NCI-H226 (cell line): Measurements from ENCODE around the gene ELFN2.

ENCODE experiments used
- DNase-seq: peaks from one replicate; pipeline ENCODE4 v3.0.0-alpha.2; 2015

ELFN2 gene

GRCh38 chr22:37426706-37427134 lies 559 bp downstream of the ELFN2 start:
- DNase-seq = no peak

- DNase-seq = peak; percentile 17
Observed at GRCh38 chr22:37425800-37426705, 1.2 kb downstream of the ELFN2 start.

- DNase-seq = no peak
Observed at GRCh38 chr22:37425369-37425768, 1.9 kb downstream of the ELFN2 start.

- DNase-seq = no peak
Observed at GRCh38 chr22:37423283-37423682, 4.0 kb downstream of the ELFN2 start.

- no peak for DNase-seq
Observed at GRCh38 chr22:37421468-37421877, 5.8 kb downstream of the ELFN2 start.

GRCh38 chr22:37420686-37421467 lies 6.4 kb downstream of the ELFN2 start:
- no peak for DNase-seq

GRCh38 chr22:37419969-37420685 lies 7.2 kb downstream of the ELFN2 start:
- no peak for DNase-seq

- DNase-seq = no peak
Observed at GRCh38 chr22:37419370-37419968, 7.8 kb downstream of the ELFN2 start.

- DNase-seq = no peak
Observed at GRCh38 chr22:37418627-37419369, 8.5 kb downstream of the ELFN2 start.

- DNase-seq = no peak
Observed at GRCh38 chr22:37417677-37418348, 9.5 kb downstream of the ELFN2 start.

GRCh38 chr22:37417264-37417663 lies 10.0 kb downstream of the ELFN2 start:
- DNase-seq = no peak

GRCh38 chr22:37416827-37417226 lies 10.5 kb downstream of the ELFN2 start:
- no peak for DNase-seq

GRCh38 chr22:37416389-37416788 lies 10.9 kb downstream of the ELFN2 start:
- DNase-seq = no peak

- DNase-seq = no peak
Observed at GRCh38 chr22:37415210-37415609, 12.1 kb downstream of the ELFN2 start.

GRCh38 chr22:37414288-37414687 lies 13.0 kb downstream of the ELFN2 start:
- DNase-seq = no peak

GRCh38 chr22:37413546-37413945 lies 13.7 kb downstream of the ELFN2 start:
- no peak for DNase-seq

- no peak for DNase-seq
Observed at GRCh38 chr22:37412495-37413250, 14.6 kb downstream of the ELFN2 start.

GRCh38 chr22:37411655-37412054 lies 15.6 kb downstream of the ELFN2 start:
- no peak for DNase-seq

- DNase-seq = no peak
Observed at GRCh38 chr22:37410174-37411055, 16.9 kb downstream of the ELFN2 start.
